G401.6 (cell line): ENCODE measurements around the gene FAM76B.
"Not testable (repeated sequence)": the region's sequence is repeated elsewhere in the genome, so short reads cannot be mapped to it uniquely, and the experiment has no call there.

Source experiments
- FAIRE-seq: peaks from 2 replicates; lab custom pipeline; 2012; peaks lifted over from hg19 to GRCh38; lab: Jason Lieb, UNC

Gene FAM76B

GRCh38 chr11:95789506-95790122, at the start of gene FAM76B:
TSS of gene FAM76B (minus strand) at chr11:95789782. CDS start at chr11:95789478, 304 bp downstream.
- FAIRE-seq = peak; percentile 98

GRCh38 chr11:95835768-95836488, 46.3 kb upstream of the FAM76B start:
- peak; percentile 47 for FAIRE-seq

GRCh38 chr11:95835351-95835750, 45.8 kb upstream of the FAM76B start:
- FAIRE-seq = no peak

- no peak for FAIRE-seq
Measured at GRCh38 chr11:95833378-95833777, 43.8 kb upstream of the FAM76B start.

- FAIRE-seq = no peak
Measured at GRCh38 chr11:95832763-95833162, 43.2 kb upstream of the FAM76B start.

- FAIRE-seq = no peak
Measured at GRCh38 chr11:95831198-95831883, 41.8 kb upstream of the FAM76B start.

GRCh38 chr11:95829580-95830259, 40.1 kb upstream of the FAM76B start:
- no peak for FAIRE-seq

GRCh38 chr11:95827696-95828095, 38.1 kb upstream of the FAM76B start:
- no peak for FAIRE-seq

- FAIRE-seq = no peak
Measured at GRCh38 chr11:95821640-95822039, 32.1 kb upstream of the FAM76B start.

GRCh38 chr11:95816037-95816436, 26.5 kb upstream of the FAM76B start:
- FAIRE-seq = no peak

GRCh38 chr11:95811052-95811451, 21.5 kb upstream of the FAM76B start:
- FAIRE-seq = not testable (repeated sequence)

GRCh38 chr11:95806464-95806863, 16.9 kb upstream of the FAM76B start:
- FAIRE-seq = not testable (repeated sequence)

GRCh38 chr11:95805869-95806268, 16.3 kb upstream of the FAM76B start:
- FAIRE-seq = no peak

GRCh38 chr11:95803973-95804372, 14.4 kb upstream of the FAM76B start:
- FAIRE-seq = no peak

GRCh38 chr11:95802806-95803205, 13.2 kb upstream of the FAM76B start:
- FAIRE-seq = no peak

- FAIRE-seq = no peak
Measured at GRCh38 chr11:95800438-95800837, 10.9 kb upstream of the FAM76B start.

GRCh38 chr11:95799546-95799945, 10.0 kb upstream of the FAM76B start:
- no peak for FAIRE-seq

- no peak for FAIRE-seq
Measured at GRCh38 chr11:95796501-95796900, 6.9 kb upstream of the FAM76B start.

GRCh38 chr11:95795627-95796295, 6.2 kb upstream of the FAM76B start:
- no peak for FAIRE-seq

GRCh38 chr11:95794086-95794485, 4.5 kb upstream of the FAM76B start:
- FAIRE-seq = no peak

- FAIRE-seq = no peak
Measured at GRCh38 chr11:95793116-95793515, 3.5 kb upstream of the FAM76B start.

- FAIRE-seq = no peak
Measured at GRCh38 chr11:95792700-95793099, 3.1 kb upstream of the FAM76B start.
